ENCODE measurements around the gene MYCT1.

The MYCT1 gene

GRCh38 chr6:152726313-152726712, 28.6 kb downstream of the MYCT1 start:
- DNase-seq: no peak

GRCh38 chr6:152727507-152727906, 29.8 kb downstream of the MYCT1 start:
- no peak for DNase-seq

DNA sequence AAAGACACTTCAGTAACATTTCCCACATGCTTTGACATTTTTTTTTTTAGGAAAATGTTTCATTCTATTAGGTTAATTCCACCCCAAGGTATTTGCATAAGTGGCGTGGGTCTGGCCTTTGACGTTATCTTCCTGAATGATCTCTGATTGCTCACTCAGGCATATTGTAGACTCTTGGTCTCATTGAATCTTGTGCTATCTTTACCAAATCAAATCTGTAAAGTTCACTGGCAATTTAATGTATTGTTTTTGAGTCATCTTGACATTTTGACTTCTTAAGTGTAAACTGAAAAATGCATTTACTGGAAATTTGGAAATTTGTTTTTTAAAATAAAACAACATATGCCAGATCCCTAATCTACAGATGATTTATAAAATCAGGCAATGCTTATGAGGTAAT, 36.9 kb downstream of the MYCT1 start:
- DNase-seq: no peak

DNA sequence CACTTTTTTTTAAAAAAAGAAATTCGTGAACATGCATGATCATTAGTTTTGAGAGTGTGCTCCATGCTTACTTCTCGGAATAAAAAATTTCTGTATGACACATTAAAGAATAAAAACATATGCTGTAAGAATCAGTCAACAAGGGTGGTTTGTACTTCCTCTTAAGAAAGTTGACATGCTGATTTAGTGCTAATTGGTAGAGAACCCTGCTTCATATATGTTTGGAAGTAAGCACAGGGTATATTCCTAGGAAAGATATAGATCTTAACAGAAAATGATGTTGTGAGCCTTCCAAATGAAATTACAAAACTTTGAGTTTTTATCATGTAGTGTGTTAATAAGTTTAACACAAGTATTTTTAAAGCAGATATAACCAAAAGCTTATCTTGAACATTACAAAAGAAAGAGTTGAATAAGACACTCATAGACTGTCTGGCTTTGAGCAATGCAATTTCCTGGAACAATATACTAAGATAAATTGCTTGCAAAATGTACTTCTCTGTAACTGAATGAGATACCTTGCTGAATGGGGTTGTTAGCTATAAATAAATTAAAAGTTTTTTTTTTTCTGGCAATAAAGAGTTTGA, 39.1 kb downstream of the MYCT1 start:
- DNase-seq: no peak

GRCh38 chr6:152745509-152746171, 47.9 kb downstream of the MYCT1 start:
- DNase-seq: no peak

DNA sequence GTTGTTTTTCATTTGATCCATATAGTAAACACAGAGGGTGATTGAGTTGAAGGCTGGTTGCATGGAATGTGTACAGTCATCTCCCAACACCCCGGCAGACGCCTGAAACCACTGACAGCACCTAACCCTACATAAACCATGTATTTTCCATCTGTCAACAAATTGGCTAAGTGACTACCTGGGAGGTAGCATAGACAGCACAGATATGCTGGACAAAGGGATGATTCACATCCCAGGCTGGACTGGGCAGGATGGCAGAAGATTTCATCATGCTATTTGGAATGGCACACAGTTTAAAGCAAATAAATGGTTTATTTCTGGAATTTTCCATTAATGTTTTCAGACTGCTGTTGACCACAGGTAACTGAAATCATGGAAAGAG, 48.5 kb downstream of the MYCT1 start:
- no peak for DNase-seq

- no peak for DNase-seq
Measured at GRCh38 chr6:152748843-152749242, 51.1 kb downstream of the MYCT1 start.

DNA sequence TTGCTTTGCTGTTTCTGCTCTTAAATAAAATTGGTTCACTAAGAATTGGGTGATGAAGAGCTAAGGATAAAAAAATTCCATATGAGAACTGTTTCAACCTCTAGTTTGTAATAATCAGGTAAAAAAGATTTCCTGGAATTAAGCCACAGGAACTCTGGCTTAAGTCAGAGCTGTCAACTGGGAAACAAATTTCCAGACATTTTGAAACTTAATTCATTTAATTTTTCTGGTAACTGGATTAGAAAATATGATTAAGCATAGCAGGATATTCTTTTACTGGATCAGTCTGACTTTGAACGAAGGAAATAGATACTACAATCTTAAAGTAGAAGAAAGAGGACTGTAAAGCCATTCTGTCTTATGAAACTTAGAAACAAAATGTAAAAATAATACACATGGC, 51.6 kb downstream of the MYCT1 start:
- no peak for DNase-seq

GRCh38 chr6:152750694-152751093, 53.0 kb downstream of the MYCT1 start, which contains the start of gene VIP:
Gene VIP, plus strand, starts transcription at chr6:152750797. Its CDS starts 1,381 bp downstream, at chr6:152752178.
- DNase-seq: no peak

DNA sequence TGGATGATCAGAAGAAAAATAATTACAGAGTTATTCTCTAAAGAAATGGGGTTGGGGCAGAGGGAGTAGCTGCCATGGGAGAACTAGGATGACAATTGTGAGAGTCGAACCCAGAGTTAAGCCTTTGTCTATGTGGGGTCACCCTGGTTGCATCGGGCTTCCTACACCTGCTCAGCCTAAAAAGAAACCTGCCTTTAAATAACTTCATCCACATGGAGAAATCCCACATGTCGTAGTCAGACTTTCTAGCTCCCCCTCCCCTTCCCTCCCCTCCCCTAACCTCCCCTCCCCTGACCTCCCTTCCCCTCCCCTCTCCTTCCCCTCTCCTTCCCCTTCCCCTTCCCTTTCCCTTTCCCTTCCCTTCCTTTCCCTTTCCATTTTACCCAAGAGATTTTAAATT, 67.6 kb downstream of the MYCT1 start:
- DNase-seq: no peak

DNA sequence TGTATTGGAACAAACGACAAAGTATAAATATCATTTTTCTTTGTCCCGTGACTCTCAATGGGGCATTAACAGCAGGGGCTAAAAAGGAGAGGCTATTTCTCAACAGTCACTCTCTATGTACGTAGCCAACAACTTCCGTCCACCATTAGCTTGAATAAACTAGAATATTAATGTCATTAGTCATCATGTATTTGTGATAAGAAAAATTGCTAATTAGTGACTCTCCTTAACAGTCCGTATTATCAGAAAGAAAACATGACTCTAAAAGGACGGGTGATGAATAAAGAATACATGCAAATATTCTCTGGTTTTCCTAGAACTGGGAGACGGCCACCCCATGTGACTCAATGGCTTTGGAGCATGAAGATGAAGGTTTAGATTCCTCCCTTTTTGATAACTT, 71.5 kb downstream of the MYCT1 start:
- no peak for DNase-seq

GRCh38 chr6:152769993-152770392, 72.3 kb downstream of the MYCT1 start:
- no peak for DNase-seq

DNA sequence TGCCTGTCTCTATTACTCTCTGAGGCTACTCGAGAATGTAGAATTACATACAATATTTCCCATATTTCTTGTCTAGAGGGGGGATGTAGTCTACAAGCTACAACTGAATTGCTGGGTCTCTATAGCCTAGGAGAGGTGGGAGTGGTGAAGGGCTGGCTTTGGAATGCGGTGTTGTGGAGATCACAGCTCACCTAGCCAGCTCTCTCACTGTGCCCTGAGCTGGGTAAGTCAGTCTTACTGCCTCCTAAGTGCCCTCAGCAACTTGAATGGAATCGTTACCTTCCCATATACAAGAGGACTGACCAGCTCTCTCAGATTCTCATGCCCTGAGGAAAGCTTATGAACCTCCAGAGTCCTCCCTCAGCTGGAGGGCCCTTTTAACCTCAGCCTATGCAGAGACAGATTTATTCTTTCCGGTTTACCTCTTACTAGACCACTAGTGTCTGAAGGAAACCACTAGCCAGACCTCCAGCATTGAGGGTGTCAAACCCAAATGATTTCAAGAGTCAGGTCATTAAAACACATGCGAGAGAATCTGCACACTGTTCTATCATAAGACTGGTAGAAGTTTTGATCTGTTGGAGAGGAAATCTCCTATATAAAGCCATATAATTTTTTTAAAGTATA, 73.5 kb downstream of the MYCT1 start:
- no peak for DNase-seq

Measured in stimulated activated naive CD4-positive, alpha-beta T cell (primary cell).